COLO668 (cell line): ENCODE results near the gene PLAAT1.

Source experiments
- DNase-seq: peaks from one replicate; lab custom pipeline; 2025; ENCODE audit not compliant: unreplicated experiment; lab: John Stamatoyannopoulos, UW

PLAAT1 gene

GRCh38 chr3:193250492-193250891, 9.5 kb downstream of the PLAAT1 start:
- DNase-seq = no peak

- no peak for DNase-seq
Observed at GRCh38 chr3:193253986-193254660, 13.1 kb downstream of the PLAAT1 start.

GRCh38 chr3:193261970-193262369, 20.9 kb downstream of the PLAAT1 start:
- no peak for DNase-seq

GRCh38 chr3:193262707-193263106, 21.7 kb downstream of the PLAAT1 start:
- DNase-seq = no peak

- no peak for DNase-seq
Observed at GRCh38 chr3:193269343-193270028, 28.5 kb downstream of the PLAAT1 start.

GRCh38 chr3:193270451-193270850, 29.4 kb downstream of the PLAAT1 start:
- DNase-seq = no peak

GRCh38 chr3:193271101-193271840, 30.2 kb downstream of the PLAAT1 start:
- no peak for DNase-seq

GRCh38 chr3:193292386-193292785, 51.4 kb downstream of the PLAAT1 start:
- DNase-seq = no peak

GRCh38 chr3:193295985-193296384, 55.0 kb downstream of the PLAAT1 start:
- DNase-seq = no peak

- DNase-seq = no peak
Observed at GRCh38 chr3:193297421-193297820, 56.4 kb downstream of the PLAAT1 start.

- no peak for DNase-seq
Observed at GRCh38 chr3:193301433-193301832, 60.4 kb downstream of the PLAAT1 start.

GRCh38 chr3:193305356-193305755, 64.3 kb downstream of the PLAAT1 start:
- DNase-seq = no peak

GRCh38 chr3:193310914-193311723, 70.1 kb downstream of the PLAAT1 start:
- no peak for DNase-seq

GRCh38 chr3:193313061-193313958, 72.3 kb downstream of the PLAAT1 start:
- no peak for DNase-seq

GRCh38 chr3:193314161-193314560, 73.1 kb downstream of the PLAAT1 start:
- DNase-seq = no peak

GRCh38 chr3:193317682-193318300, 76.8 kb downstream of the PLAAT1 start:
- no peak for DNase-seq
